Kidney (tissue), 14 donors: ENCODE results near the gene ATG4B. TPM values are rescaled to one million over a fixed set of nuclear protein-coding genes. Genes with fewer than 3 reads are reported as not detected.

Source experiments
- DNase-seq, 5 donors: peaks; one replicate each; pipeline ENCODE4 v3.0.0-alpha.2; 2013 to 2020
- FAIRE-seq: peaks from 2 replicates; lab custom pipeline; 2012; peaks lifted over from hg19 to GRCh38; lab: Jason Lieb, UNC
- H3K27ac ChIP-seq, 2 donors: one replicate each; pipeline ENCODE4 v1.7.0; 2013; ENCODE audit warnings: low read depth in 2 of 2, low read length in 2 of 2, inconsistent platforms in 1 of 2
- H3K27me3 ChIP-seq: one replicate; pipeline ENCODE4 v1.7.1; 2013; ENCODE audit warnings: low read length, inconsistent platforms; ENCODE audit not compliant: control insufficient read depth, insufficient read depth
- H3K36me3 ChIP-seq, 3 donors: one replicate each; pipeline versions ENCODE4 v1.7.0 to v1.7.1; 2013; ENCODE audit warnings: low read length in 3 of 3, control low read depth in 1 of 3, inconsistent platforms in 1 of 3; ENCODE audit not compliant: insufficient read depth in 3 of 3, control insufficient read depth in 2 of 3
- H3K4me1 ChIP-seq, 3 donors: one replicate each; pipeline versions ENCODE4 v1.7.0 to v1.7.1; 2013; ENCODE audit warnings: low read length in 3 of 3, inconsistent platforms in 1 of 3, low read depth in 1 of 3; ENCODE audit not compliant: control insufficient read depth in 2 of 3, insufficient read depth in 2 of 3
- H3K4me3 ChIP-seq, 3 donors: one replicate each; pipeline versions ENCODE4 v1.7.0 to v1.8.1; 2013; ENCODE audit warnings: low read length in 3 of 3, control low read depth in 1 of 3, inconsistent platforms in 1 of 3
- H3K9ac ChIP-seq, 3 donors: one replicate each; pipeline versions ENCODE4 v1.7.0 to v1.7.1; 2013; ENCODE audit warnings: low read length in 3 of 3, control low read depth in 1 of 3, inconsistent platforms in 1 of 3
- H3K9me3 ChIP-seq, 3 donors: one replicate each; pipeline versions ENCODE4 v1.7.0 to v1.7.1; 2013; ENCODE audit warnings: low read length in 3 of 3, control low read depth in 1 of 3, inconsistent platforms in 1 of 3; ENCODE audit not compliant: control insufficient read depth in 2 of 3, insufficient read depth in 1 of 3
- intact Hi-C: fragments of 100-400 bp; cut with DNase I; formaldehyde crosslinking; loops from one replicate; pipeline ENCODE4 v1.11.1; 2022
- polyA plus RNA-seq: library from polyadenylated mRNA; stranded (reverse); fragments of 350-450 nt; fragmentation: Illumina TruSeq; extraction: RNeasy Lipid Tissue Mini Kit (QIAGEN cat#74804); gene quantifications from one replicate; pipeline ENCODE4 v1.2.3, GENCODE V29; 2014; ENCODE audit warnings: low read depth, low replicate concordance; ENCODE audit not compliant: insufficient read depth
- total RNA-seq: library from RNA; stranded (reverse); fragmentation: NEBNext Ultra II Directional; extraction: Animal tissue kit (Norgen Biotek cat#: 25700); gene quantifications from one replicate; pipeline ENCODE4 v1.2.1, GENCODE V29; 2021
- TF ChIP-seq, protein P1 (sequence below): IDR thresholded peaks from 3 replicates; pipeline ENCODE4 v1.5.1; 2012; ENCODE audit warnings: mild to moderate bottlenecking, moderate library complexity, borderline replicate concordance; ENCODE audit not compliant: insufficient read depth; ENCODE audit errors: extremely low read depth
- donor health status: control.
- donor health status: control.
- donor health status: control.
- donor health status: control.
- donor health status: control.
- donor health status: DM: yes; HTN: yes; CAD: no.
- donor health status: Normal renal cell carcinoma (clear cell type).

The ATG4B gene
- total and polyA plus RNA-seq, 2 donors from 2014 or later, result 56.6 to 81.0 TPM

DNA sequence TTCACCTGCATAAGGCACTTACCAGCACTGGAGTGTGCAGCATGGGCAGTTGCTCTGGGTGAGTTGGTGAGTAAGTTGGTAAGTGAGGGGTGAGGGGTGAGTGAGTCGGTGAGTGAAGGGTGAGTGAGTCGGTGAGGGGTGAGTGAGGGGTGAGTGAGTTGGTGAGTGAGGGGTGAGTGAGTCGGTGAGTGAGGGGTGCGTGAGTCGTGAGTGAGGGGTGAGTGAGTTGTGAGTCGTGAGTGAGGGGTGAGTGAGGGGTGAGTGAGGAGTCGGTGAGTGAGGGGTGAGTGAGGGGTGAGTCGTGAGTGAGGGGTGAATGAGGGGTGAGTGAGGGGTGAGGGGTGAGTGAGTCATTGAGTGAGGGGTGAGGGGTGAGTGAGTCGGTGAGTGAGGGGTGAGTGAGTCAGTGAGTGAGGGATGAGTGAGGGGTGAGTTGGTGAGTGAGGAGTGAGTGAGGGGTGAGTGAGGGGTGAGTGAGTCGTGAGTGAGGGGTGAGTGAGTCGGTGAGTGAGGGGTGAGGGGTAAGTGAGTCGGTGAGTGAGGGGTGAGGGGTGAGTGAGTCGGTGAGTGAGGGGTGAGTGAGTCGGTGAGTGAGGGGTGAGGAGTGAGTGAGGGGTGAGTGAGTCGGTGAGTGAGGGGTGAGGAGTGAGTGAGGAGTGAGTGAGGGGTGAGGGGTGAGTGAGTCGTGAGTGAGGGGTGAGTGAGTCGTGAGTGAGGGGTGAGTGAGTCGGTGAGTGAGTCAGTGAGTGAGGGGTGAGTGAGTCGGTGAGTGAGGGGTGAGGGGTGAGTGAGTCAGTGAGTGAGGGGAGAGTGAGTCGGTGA is 17.7 kb upstream of the ATG4B start:
- DNase-seq (no peak), FAIRE-seq (no peak)
- H3K27ac ChIP-seq, result no peak overlapping the region
- TF ChIP-seq, protein P1, sequence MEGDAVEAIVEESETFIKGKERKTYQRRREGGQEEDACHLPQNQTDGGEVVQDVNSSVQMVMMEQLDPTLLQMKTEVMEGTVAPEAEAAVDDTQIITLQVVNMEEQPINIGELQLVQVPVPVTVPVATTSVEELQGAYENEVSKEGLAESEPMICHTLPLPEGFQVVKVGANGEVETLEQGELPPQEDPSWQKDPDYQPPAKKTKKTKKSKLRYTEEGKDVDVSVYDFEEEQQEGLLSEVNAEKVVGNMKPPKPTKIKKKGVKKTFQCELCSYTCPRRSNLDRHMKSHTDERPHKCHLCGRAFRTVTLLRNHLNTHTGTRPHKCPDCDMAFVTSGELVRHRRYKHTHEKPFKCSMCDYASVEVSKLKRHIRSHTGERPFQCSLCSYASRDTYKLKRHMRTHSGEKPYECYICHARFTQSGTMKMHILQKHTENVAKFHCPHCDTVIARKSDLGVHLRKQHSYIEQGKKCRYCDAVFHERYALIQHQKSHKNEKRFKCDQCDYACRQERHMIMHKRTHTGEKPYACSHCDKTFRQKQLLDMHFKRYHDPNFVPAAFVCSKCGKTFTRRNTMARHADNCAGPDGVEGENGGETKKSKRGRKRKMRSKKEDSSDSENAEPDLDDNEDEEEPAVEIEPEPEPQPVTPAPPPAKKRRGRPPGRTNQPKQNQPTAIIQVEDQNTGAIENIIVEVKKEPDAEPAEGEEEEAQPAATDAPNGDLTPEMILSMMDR, result no peak
- H3K9ac ChIP-seq, result no peak overlapping the region
- H3K36me3 ChIP-seq, result peaks cover 0 to 2% (median 0%) of the 10 kb centered on the region in 3 donors
- no peaks in the 10 kb centered on the region for H3K9me3 ChIP-seq
- H3K4me3 ChIP-seq, result no peak overlapping the region
- H3K27me3 ChIP-seq, result no peaks in the 10 kb centered on the region
- intact Hi-C loops, result no loop called here
- H3K4me1 ChIP-seq, result peaks cover 0 to 22% (median 13%) of the 10 kb centered on the region in 3 donors

DNA sequence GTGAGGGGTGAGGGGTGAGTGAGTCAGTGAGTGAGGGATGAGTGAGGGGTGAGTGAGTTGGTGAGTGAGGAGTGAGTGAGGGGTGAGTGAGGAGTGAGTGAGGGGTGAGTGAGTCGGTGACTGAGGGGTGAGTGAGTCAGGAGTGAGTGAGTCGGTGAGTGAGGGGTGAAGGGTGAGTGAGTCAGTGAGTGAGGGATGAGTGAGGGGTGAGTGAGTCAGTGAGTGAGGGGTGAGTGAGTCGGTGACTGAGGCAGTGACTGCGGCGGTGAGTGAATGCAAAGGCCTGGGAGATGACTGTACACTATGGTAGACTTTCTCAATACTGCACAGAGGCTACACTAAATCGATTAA is 17.1 kb upstream of the ATG4B start:
- Histone ChIP-seq H3K9ac (no peak overlapping the region), H3K36me3 (peaks cover 0 to 2% (median 0%) of the 10 kb centered on the region in 3 donors), H3K4me1 (peaks cover 0 to 22% (median 16%) of the 10 kb centered on the region in 3 donors), H3K27me3 (no peaks in the 10 kb centered on the region), H3K27ac (no peak overlapping the region), H3K9me3 (no peaks in the 10 kb centered on the region), H3K4me3 (no peak overlapping the region)
- TF ChIP-seq, protein P1, result no peak
- FAIRE-seq (no peak), DNase-seq (no peak)
- intact Hi-C loops, result no loop called here

DNA sequence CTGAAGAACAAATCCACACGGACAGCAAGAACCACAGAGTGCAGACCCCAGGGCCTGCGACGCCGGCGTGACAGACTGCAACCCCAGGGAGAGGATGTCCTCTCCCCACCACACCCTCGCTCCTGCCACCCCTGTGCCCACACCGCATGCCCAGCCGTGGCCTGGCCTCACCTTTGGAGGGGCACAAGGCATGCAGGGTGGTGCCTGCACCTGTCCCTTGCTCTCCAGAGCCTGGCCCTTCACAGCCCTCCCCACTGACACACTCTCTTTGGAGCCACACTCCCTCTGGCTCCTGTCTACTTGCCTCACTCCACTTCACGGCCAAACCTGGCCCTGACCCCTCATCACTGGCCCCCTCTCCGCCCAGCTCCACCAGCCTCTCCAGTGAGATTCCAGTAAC is 9.8 kb upstream of the ATG4B start:
- intact Hi-C loops, result no loop called here
- TF ChIP-seq, protein P1, result no peak
- H3K27me3 ChIP-seq, result no peaks in the 10 kb centered on the region
- DNase-seq (no peak), FAIRE-seq (no peak)
- H3K9me3 ChIP-seq, result no peaks in the 10 kb centered on the region
- peaks cover 0 to 11% (median 9%) of the 10 kb centered on the region in 3 donors for H3K4me1 ChIP-seq
- H3K9ac ChIP-seq, result no peak overlapping the region
- peaks cover 3 to 5% (median 4%) of the 10 kb centered on the region in 3 donors for H3K36me3 ChIP-seq
- peak overlapping the region; percentile 1 to 54 for H3K27ac ChIP-seq
- H3K4me3 ChIP-seq, result no peak overlapping the region
